ENCODE measurements around the gene SHC1. TPM values are rescaled to one million over a fixed set of nuclear protein-coding genes. Genes with fewer than 3 reads are reported as not detected.

Gene SHC1
- total and polyA plus RNA-seq, 2 donors (not counting 1 experiment from before 2014, with no cell fraction given) = 50.1 to 61.4 TPM

DNA sequence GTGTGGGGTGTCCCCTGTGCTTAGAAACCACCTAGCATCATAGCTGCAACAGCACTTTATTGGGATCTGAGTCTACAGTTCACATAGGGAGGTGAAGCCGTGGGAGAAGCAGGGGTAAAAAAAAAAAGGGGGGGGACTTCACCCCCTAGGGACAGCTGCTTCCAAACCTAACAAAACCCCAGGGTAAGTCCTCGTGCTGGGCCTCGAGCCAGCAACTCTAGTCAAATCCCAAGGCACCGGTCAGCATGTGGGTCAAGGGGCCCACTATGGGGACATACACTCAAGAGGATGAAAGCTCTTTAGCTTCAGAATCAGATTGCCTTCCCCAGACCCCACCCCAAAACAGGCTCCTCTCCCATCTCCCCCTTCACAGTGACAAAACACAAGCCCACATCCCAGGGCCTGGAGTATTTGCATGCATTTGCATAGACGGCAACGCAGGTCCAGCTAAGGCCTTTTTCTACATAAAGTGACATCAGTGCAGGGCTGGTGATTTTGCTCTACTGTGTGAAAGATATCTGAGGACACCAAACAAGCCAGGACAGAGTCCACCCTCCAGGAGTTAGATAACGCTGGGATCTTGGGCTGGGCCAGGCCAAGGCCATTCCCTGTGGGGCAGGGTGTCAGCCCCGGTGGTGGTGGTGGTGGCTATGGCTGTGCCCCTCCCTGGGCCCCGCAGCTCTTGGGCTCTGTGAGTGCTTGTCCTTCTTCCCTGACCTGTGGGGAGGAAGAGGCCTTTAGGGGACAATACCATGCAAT is 26.0 kb downstream of the SHC1 start:
- no peak for TF ChIP-seq EZH2 (IDR thresholded peaks at IDR 0.05; ENCODE audit: borderline replicate concordance, insufficient read depth, low read depth, low read length, poor library complexity, severe bottlenecking)
- TF ChIP-seq, protein P1, sequence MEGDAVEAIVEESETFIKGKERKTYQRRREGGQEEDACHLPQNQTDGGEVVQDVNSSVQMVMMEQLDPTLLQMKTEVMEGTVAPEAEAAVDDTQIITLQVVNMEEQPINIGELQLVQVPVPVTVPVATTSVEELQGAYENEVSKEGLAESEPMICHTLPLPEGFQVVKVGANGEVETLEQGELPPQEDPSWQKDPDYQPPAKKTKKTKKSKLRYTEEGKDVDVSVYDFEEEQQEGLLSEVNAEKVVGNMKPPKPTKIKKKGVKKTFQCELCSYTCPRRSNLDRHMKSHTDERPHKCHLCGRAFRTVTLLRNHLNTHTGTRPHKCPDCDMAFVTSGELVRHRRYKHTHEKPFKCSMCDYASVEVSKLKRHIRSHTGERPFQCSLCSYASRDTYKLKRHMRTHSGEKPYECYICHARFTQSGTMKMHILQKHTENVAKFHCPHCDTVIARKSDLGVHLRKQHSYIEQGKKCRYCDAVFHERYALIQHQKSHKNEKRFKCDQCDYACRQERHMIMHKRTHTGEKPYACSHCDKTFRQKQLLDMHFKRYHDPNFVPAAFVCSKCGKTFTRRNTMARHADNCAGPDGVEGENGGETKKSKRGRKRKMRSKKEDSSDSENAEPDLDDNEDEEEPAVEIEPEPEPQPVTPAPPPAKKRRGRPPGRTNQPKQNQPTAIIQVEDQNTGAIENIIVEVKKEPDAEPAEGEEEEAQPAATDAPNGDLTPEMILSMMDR (IDR thresholded peaks at IDR 0.05) = no peak
- H3K9me3 Mint-ChIP-seq (ENCODE audit: insufficient read depth) = no peaks in the 10 kb centered on the region
- Histone ChIP-seq H3K4me1 (ENCODE audit: control insufficient read depth in 2 of 2, insufficient read depth in 2 of 2, low read length in 2 of 2) (peaks cover 47 to 59% of the 10 kb centered on the region in 2 donors), H3K36me3 (replicated peaks in 1 of 2; ENCODE audit: control extremely low read depth in 1 of 2, control insufficient read depth in 1 of 2, extremely low read depth in 1 of 2, insufficient read depth in 2 of 2, low read length in 1 of 2) (peaks cover 0 to 46% of the 10 kb centered on the region in 2 experiments), H3K27me3 (replicated peaks in 1 of 4; ENCODE audit: control extremely low read depth in 1 of 4, control insufficient read depth in 3 of 4, insufficient read depth in 4 of 4, low read length in 3 of 4) (no peaks in the 10 kb centered on the region), H3K79me2 (ENCODE audit: control insufficient read depth, insufficient read depth, low read length) (peaks cover 26% of the 10 kb centered on the region), H3K9me3 (ENCODE audit: control extremely low read depth in 1 of 3, control insufficient read depth in 2 of 3, insufficient read depth in 1 of 3, low read length in 2 of 3) (no peaks in the 10 kb centered on the region), H3K27ac (ENCODE audit: low read length in 2 of 2) (peak overlapping the region; percentile 58 to 88), H3K9ac (ENCODE audit: low read length) (no peak overlapping the region), H2AFZ (ENCODE audit: insufficient read depth, low read depth, low read length, poor library complexity, severe bottlenecking) (no peak overlapping the region), H4K20me1 (ENCODE audit: control insufficient read depth, insufficient read depth, low read length, poor library complexity, severe bottlenecking) (peaks cover 27% of the 10 kb centered on the region), H3K4me3 (ENCODE audit: control extremely low read depth in 1 of 5, extremely low read depth in 1 of 5, insufficient read depth in 1 of 5, low read depth in 2 of 5, low read length in 4 of 5) (no peak overlapping the region), H3K4me2 (replicated peaks; ENCODE audit: low read depth, low read length, poor library complexity, severe bottlenecking) (peak overlapping the region; percentile 82)
- peak overlapping the region; percentile 72 for H3K4me3 Mint-ChIP-seq
- ChIA-PET POLR2A (interaction anchor here (0.6 to 1.5 kb wide), 5 partner anchors 16 to 73 kb away, joined by 3 to 7 read pairs (median 5); partner anchors contain the start of gene PYGO2), CTCF (interaction anchor here (0.6 to 2.3 kb wide), 18 partner anchors 8 to 465 kb away, joined by 3 to 9 read pairs (median 4); partner anchors contain the start of genes ADAM15, ADAR and PMVK)
- no peak for ATAC-seq (ENCODE audit: low read depth)
- H3K27me3 Mint-ChIP-seq = no peaks in the 10 kb centered on the region
- H3K4me1 Mint-ChIP-seq = peaks cover 62% of the 10 kb centered on the region
- H3K27ac Mint-ChIP-seq = peak overlapping the region; percentile 89
- DNase-seq = peak; percentile 49
- intact Hi-C loops (cut with micrococcal nuclease) = loop anchor here (1.0 kb wide), 1 partner anchor 11 kb away; no protein-coding TSS in a partner anchor
- WGBS (ENCODE audit: insufficient coverage) = 40% methylated on average over 6 of the region's 9 CpGs

Measured in B cell (primary cell).